C1 segment of cervical spinal cord (tissue), 14 donors: Measurements from ENCODE around the gene USP9X.
"Not testable (repeated sequence)": the region's sequence is repeated elsewhere in the genome, so short reads cannot be mapped to it uniquely, and the experiment has no call there.

Experiments
- DNase-seq, 14 donors: peaks; one replicate each; lab custom pipeline; 2025; lab: John Stamatoyannopoulos, UW

Gene USP9X

DNA sequence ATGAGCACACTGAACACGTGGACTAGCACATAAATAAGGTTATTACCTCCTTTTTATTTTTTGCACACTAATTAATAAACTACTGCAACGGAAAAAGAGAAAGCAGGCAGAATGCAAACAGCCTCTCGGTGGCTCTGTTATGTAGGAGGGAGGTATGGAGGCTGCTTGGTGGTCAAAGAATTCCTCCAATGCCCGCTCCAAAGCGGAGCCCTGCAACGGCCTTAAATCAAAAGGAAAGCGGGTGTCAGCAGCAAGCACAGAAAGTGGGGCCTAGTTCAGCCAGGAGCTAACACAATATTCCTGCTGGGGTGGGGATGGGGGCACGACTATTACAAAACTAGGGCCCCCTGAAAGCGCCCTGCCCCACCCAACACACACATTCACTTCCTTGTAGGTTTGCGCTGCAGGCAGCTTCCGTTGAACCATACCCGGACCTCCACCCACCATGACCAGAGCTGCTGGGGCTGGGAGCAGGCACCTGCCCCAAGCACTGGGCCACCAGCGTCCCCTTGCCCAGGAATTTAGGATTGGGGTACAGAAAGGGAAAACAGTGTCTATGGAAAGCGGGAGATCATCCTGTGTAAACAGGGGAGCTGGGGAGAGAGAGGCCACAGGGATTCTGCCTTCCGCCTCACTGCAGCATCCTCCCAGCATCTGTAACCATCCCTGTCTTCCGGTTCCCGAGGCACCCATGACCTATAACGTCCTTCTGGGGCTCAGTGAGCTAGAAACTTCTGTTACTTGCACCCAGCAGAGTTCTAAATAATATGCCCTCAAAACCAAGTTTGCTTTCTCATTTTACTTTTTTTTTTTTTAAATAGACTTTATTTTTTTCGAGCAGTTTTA is 191.6 kb downstream of the USP9X start:
- no peak for DNase-seq

DNA sequence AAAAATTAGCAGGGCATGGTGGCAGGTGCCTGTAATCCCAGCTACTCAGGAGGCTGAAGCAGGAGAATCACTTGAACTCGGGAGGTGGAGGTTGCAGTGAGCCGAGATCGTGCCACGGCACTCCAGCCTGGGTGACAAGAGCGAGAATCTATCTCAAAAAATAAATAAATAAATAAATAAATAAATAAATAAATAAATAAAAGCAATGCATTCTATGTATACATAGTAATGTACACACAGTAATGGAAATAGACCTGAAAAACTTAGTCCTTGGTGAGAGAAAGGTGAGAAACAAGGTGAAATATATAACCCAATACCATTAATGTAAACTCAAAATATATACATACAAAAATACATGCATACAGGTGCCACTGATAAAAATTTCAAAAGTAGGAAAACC is 197.1 kb downstream of the USP9X start:
- DNase-seq: not testable (repeated sequence)

GRCh38 chrX:41285928-41286327 is 200.7 kb downstream of the USP9X start:
- DNase-seq: not testable (repeated sequence)
